ENCODE data around the gene CFC1B.
"Not testable (repeated sequence)": the region's sequence is repeated elsewhere in the genome, so short reads cannot be mapped to it uniquely, and the experiment has no call there.

DNA sequence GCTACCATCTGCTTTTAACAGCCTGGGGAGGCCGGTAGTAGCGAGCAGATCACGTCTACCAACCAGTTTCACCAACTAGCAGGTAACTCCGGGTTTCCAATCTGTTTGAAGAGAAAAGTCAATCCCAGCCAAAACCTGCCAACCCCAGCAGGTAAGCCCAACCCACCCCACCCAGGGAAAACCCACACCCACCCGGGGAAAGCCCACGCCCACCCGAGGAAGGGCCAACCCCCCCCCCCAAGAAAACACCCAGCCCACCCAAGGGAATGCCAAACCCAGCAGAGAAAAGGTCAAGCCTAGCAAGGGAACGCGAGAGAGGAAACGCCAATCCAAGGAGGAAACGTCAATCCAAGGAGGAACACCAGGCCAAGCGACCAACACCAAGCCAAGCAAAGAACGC, 11.8 kb upstream of the CFC1B start, which contains the start of gene POTEI:
- TF ChIP-seq, protein P1, sequence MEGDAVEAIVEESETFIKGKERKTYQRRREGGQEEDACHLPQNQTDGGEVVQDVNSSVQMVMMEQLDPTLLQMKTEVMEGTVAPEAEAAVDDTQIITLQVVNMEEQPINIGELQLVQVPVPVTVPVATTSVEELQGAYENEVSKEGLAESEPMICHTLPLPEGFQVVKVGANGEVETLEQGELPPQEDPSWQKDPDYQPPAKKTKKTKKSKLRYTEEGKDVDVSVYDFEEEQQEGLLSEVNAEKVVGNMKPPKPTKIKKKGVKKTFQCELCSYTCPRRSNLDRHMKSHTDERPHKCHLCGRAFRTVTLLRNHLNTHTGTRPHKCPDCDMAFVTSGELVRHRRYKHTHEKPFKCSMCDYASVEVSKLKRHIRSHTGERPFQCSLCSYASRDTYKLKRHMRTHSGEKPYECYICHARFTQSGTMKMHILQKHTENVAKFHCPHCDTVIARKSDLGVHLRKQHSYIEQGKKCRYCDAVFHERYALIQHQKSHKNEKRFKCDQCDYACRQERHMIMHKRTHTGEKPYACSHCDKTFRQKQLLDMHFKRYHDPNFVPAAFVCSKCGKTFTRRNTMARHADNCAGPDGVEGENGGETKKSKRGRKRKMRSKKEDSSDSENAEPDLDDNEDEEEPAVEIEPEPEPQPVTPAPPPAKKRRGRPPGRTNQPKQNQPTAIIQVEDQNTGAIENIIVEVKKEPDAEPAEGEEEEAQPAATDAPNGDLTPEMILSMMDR (IDR thresholded peaks at IDR 0.05; ENCODE audit: low read depth, low read length) = not testable (repeated sequence)
- not testable (repeated sequence) for TF ChIP-seq EZH2phosphoT487 (IDR thresholded peaks at IDR 0.05; ENCODE audit: low read depth)

Measured in OCI-LY3 (cell line).